Measurements from ENCODE around the gene DCAF12. TPM values are rescaled to one million over a fixed set of nuclear protein-coding genes. Genes with fewer than 3 reads are reported as not detected.

DCAF12 gene
- total and polyA plus RNA-seq, 2 of the 8 experiments (the other 6 are each of a cell fraction or from before 2014, with no cell fraction given) = 22.7 to 29.2 TPM

GRCh38 chr9:34131571-34131970 is 5.1 kb upstream of the DCAF12 start:
- POLR2A ChIA-PET (ENCODE audit: partially characterized antibody) = interaction anchor here (0.7 kb wide), 1 partner anchor 32 kb away, joined by 3 read pairs; no protein-coding TSS in a partner anchor
- Histone ChIP-seq H2BK120ac (replicated peaks; ENCODE audit: low read depth, low read length) (no peak overlapping the region), H3K9me3 (ENCODE audit: insufficient read depth in 2 of 2, low read depth in 1 of 2, low read length in 1 of 2) (peaks cover 2 to 3% of the 10 kb centered on the region in 2 experiments; a peak in 1 of 4 replicates), H3K14ac (ENCODE audit: insufficient read length) (no peak overlapping the region), H3K23me2 (ENCODE audit: low read depth, low read length) (peaks cover 2% of the 10 kb centered on the region; the same call in 1 of the 2 replicates), H4K91ac (replicated peaks; ENCODE audit: insufficient read length, low read length) (no peak overlapping the region), H3K79me1 (ENCODE audit: low read depth, low read length) (no peaks in the 10 kb centered on the region), H3K4me1 (replicated peaks in 1 of 4; ENCODE audit: control insufficient read depth in 3 of 4, insufficient read depth in 4 of 4, low read length in 3 of 4) (peaks cover 0 to 6% (median 2%) of the 10 kb centered on the region in 4 experiments; a peak in 4 of 7 replicates), H3K4me3 (ENCODE audit: extremely low read depth in 1 of 4, insufficient read depth in 2 of 4, low read depth in 3 of 4, low read length in 4 of 4) (no peak overlapping the region), H3K56ac (replicated peaks; ENCODE audit: insufficient read length, low read depth, low read length) (no peak overlapping the region), H3K27me3 (replicated peaks in 1 of 4; ENCODE audit: control insufficient read depth in 3 of 4, extremely low read depth in 1 of 4, insufficient read depth in 3 of 4, low read length in 3 of 4) (no peaks in the 10 kb centered on the region), H3K4me2 (ENCODE audit: insufficient read depth in 1 of 2, low read depth in 2 of 2, low read length in 2 of 2) (no peak overlapping the region), H3K9ac (replicated peaks in 1 of 4; ENCODE audit: extremely low read depth in 1 of 4, low read depth in 3 of 4, low read length in 3 of 4) (no peak overlapping the region), H4K5ac (ENCODE audit: insufficient read length, low read depth, low read length) (no peak overlapping the region), H3K23ac (ENCODE audit: insufficient read length) (no peak overlapping the region), H2BK20ac (ENCODE audit: low read length) (no peak overlapping the region), H3K4ac (replicated peaks; ENCODE audit: insufficient read length, low read depth, low read length) (no peak overlapping the region), H3K36me3 (ENCODE audit: control insufficient read depth in 2 of 4, insufficient read depth in 4 of 4, low read length in 3 of 4) (no peaks in the 10 kb centered on the region), H2BK5ac (ENCODE audit: low read depth, low read length) (no peak overlapping the region), H3K18ac (ENCODE audit: extremely low read depth, low read length) (no peak overlapping the region), H4K8ac (ENCODE audit: extremely low read depth, insufficient read depth, low read length) (no peak overlapping the region), H2BK15ac (ENCODE audit: low read length) (no peak overlapping the region), H3K27ac (ENCODE audit: low read depth, low read length) (no peak overlapping the region), H2AK5ac (ENCODE audit: low read depth, low read length) (no peak overlapping the region), H4K20me1 (replicated peaks in 1 of 2; ENCODE audit: control insufficient read depth in 1 of 2, insufficient read depth in 2 of 2, low read length in 2 of 2) (no peaks in the 10 kb centered on the region), H2BK12ac (ENCODE audit: low read depth, low read length) (no peak overlapping the region), H3K79me2 (ENCODE audit: control insufficient read depth in 1 of 2, insufficient read depth in 2 of 2, low read length in 2 of 2) (no peaks in the 10 kb centered on the region), H2AFZ (ENCODE audit: low read length) (no peak overlapping the region)
- no peak for DNase-seq (ENCODE audit: low read depth in 1 of 2, low spot score in 2 of 2)
- CTCF ChIA-PET (ENCODE audit: partially characterized antibody) = interaction anchor here (0.6 kb wide), 1 partner anchor 461 kb away, joined by 3 read pairs; no protein-coding TSS in a partner anchor
- FAIRE-seq = no peak
- 92% methylated on average over 7 of the region's 7 CpGs; no CpG with 5 or more reads in 1 of the 2 experiments for WGBS, 2 experiments (ENCODE audit: extremely low coverage in 1 of 2, insufficient coverage in 1 of 2, insufficient read length in 1 of 2, insufficient replicate concordance in 2 of 2, low coverage in 1 of 2, low lambda C conversion rate in 2 of 2, missing lambda C conversion rate in 1 of 2)
- TF ChIP-seq TAF7 (optimal IDR thresholded peaks at IDR 0.05; ENCODE audit: borderline replicate concordance, low read depth, low read length) (no peak), SIN3A (conservative IDR thresholded peaks at IDR 0.05 in 1 of 2, IDR thresholded peaks at IDR 0.05 in 1 of 2; ENCODE audit: low read depth in 1 of 2, low read length in 2 of 2) (no peak)
